Effector CD4-positive, alpha-beta T cell (primary cell): ENCODE measurements around the gene SHLD1.

Experiments used
- DNase-seq: peaks from one replicate; pipeline ENCODE4 v3.0.0-alpha.2; 2020

SHLD1 gene

GRCh38 chr20:5822569-5822968, 72.4 kb downstream of the SHLD1 start:
- DNase-seq = no peak

GRCh38 chr20:5825130-5825719, 75.0 kb downstream of the SHLD1 start:
- DNase-seq = no peak

GRCh38 chr20:5827098-5827853, 77.1 kb downstream of the SHLD1 start:
- no peak for DNase-seq

GRCh38 chr20:5827861-5828260, 77.7 kb downstream of the SHLD1 start:
- DNase-seq = no peak

GRCh38 chr20:5829241-5829809, 79.1 kb downstream of the SHLD1 start:
- DNase-seq = no peak

- DNase-seq = no peak
These were observed 81.5 kb downstream of the SHLD1 start for GRCh38 chr20:5831539-5832237.

- no peak for DNase-seq
These were observed 83.2 kb downstream of the SHLD1 start for GRCh38 chr20:5833309-5833941.

GRCh38 chr20:5834436-5835005, 84.3 kb downstream of the SHLD1 start:
- DNase-seq = no peak

- DNase-seq = no peak
These were observed 85.2 kb downstream of the SHLD1 start for GRCh38 chr20:5835321-5835821.

- no peak for DNase-seq
These were observed 85.7 kb downstream of the SHLD1 start for GRCh38 chr20:5835871-5836270.

- no peak for DNase-seq
These were observed 86.4 kb downstream of the SHLD1 start for GRCh38 chr20:5836569-5836968.

GRCh38 chr20:5840411-5841002, 90.3 kb downstream of the SHLD1 start:
- DNase-seq = no peak

GRCh38 chr20:5841522-5841921, 91.3 kb downstream of the SHLD1 start:
- DNase-seq = no peak

- DNase-seq = no peak
These were observed 92.3 kb downstream of the SHLD1 start for GRCh38 chr20:5842465-5842864.

GRCh38 chr20:5843054-5843592, 92.9 kb downstream of the SHLD1 start:
- no peak for DNase-seq

GRCh38 chr20:5844063-5844681, 94.0 kb downstream of the SHLD1 start:
- peak; percentile 40 for DNase-seq

- DNase-seq = no peak
These were observed 95.7 kb downstream of the SHLD1 start for GRCh38 chr20:5845681-5846615.

- DNase-seq = no peak
These were observed 98.7 kb downstream of the SHLD1 start for GRCh38 chr20:5848711-5849505.

GRCh38 chr20:5855939-5856338, 105.7 kb downstream of the SHLD1 start:
- DNase-seq = no peak
